ENCODE data around the gene FAM168B. TPM values are rescaled to one million over a fixed set of nuclear protein-coding genes. Genes with fewer than 3 reads are reported as not detected.

The FAM168B gene
- polyA plus RNA-seq, 1 of the 3 experiments (the other 2 are of a cell fraction) = 72.7 TPM

DNA sequence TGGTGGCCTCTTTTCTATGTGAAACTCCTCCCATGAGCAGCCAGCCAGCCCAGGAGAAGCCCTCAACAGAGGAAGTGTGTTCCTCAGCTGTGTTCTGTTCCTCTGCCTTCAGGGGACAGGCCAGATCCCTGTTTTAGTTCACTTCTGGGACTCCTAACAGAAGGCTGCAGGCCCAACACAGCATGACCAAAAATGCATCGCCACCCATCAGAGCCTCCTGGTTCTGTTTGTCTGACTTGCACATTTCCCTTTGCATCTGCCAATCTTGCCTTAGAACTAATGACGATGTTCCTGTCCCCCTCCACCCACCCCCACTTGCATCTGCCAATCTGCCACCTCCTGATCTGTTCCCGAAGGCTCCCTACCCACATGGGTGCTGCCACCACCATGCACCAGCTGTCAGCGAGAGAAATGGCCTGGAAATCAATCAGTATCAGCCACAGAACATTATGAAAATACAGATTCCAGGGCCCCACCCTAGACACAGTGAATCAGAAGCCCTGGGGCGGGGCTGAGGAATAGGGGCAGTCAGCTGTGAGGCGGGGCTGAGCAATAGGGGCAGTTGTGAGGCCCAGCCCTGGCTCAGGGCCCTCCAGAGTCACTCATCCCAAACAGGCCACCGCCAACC is 51.0 kb downstream of the FAM168B start:
- WGBS (ENCODE audit: low lambda C conversion rate) = 94% methylated on average over 6 of the region's 7 CpGs
- Histone ChIP-seq H3K9me2 (no peaks in the 10 kb centered on the region), H3K27ac (ENCODE audit: low read depth in 2 of 2, low read length in 1 of 2) (no peak overlapping the region), H3K36me3 (replicated peaks in 1 of 2; ENCODE audit: control insufficient read depth in 1 of 2, insufficient read depth in 2 of 2, low read length in 1 of 2) (peaks cover 0 to 13% of the 10 kb centered on the region in 2 experiments), H2AFZ (ENCODE audit: low read depth) (no peak overlapping the region), H3F3A (replicated peaks; ENCODE audit: insufficient read depth) (no peaks in the 10 kb centered on the region), H3K4me3 (ENCODE audit: low read depth in 2 of 2, low read length in 1 of 2) (no peak overlapping the region), H3K4me2 (no peak overlapping the region), H3K4me1 (ENCODE audit: control insufficient read depth in 1 of 2, insufficient read depth in 2 of 2, low read depth in 1 of 2, low read length in 1 of 2) (peaks cover 0 to 44% of the 10 kb centered on the region in 2 experiments; a peak in 1 of 4 replicates), H3K9ac (no peak overlapping the region), H3K79me2 (ENCODE audit: insufficient read depth) (no peaks in the 10 kb centered on the region), H3K27me3 (ENCODE audit: insufficient read depth) (no peaks in the 10 kb centered on the region), H4K20me1 (ENCODE audit: insufficient read depth) (peaks cover 2% of the 10 kb centered on the region), H3K9me3 (no peaks in the 10 kb centered on the region)
- TF ChIP-seq FOSL2 (IDR thresholded peaks at IDR 0.05; ENCODE audit: borderline replicate concordance, low read depth) = no peak
- no peak for TF ChIP-seq TCF12 (IDR thresholded peaks at IDR 0.05)
- TF ChIP-seq TAF1 (IDR thresholded peaks at IDR 0.05; ENCODE audit: borderline replicate concordance, low read depth, low read length) = no peak
- no peak for TF ChIP-seq GABPA (IDR thresholded peaks at IDR 0.05; ENCODE audit: low read depth)
- TF ChIP-seq NFIC (IDR thresholded peaks at IDR 0.05; ENCODE audit: borderline replicate concordance) = no peak
- no peak for TF ChIP-seq MXI1 (IDR thresholded peaks at IDR 0.05; ENCODE audit: low read depth, low read length)
- TF ChIP-seq MEF2A (IDR thresholded peaks at IDR 0.05; ENCODE audit: borderline replicate concordance, low read depth) = no peak
- TF ChIP-seq, protein P1, sequence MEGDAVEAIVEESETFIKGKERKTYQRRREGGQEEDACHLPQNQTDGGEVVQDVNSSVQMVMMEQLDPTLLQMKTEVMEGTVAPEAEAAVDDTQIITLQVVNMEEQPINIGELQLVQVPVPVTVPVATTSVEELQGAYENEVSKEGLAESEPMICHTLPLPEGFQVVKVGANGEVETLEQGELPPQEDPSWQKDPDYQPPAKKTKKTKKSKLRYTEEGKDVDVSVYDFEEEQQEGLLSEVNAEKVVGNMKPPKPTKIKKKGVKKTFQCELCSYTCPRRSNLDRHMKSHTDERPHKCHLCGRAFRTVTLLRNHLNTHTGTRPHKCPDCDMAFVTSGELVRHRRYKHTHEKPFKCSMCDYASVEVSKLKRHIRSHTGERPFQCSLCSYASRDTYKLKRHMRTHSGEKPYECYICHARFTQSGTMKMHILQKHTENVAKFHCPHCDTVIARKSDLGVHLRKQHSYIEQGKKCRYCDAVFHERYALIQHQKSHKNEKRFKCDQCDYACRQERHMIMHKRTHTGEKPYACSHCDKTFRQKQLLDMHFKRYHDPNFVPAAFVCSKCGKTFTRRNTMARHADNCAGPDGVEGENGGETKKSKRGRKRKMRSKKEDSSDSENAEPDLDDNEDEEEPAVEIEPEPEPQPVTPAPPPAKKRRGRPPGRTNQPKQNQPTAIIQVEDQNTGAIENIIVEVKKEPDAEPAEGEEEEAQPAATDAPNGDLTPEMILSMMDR (IDR thresholded peaks at IDR 0.05) = no peak
- TF ChIP-seq RXRA (IDR thresholded peaks at IDR 0.05; ENCODE audit: borderline replicate concordance, low read depth) = no peak
- TF ChIP-seq MAX (IDR thresholded peaks at IDR 0.05; ENCODE audit: low read depth) = no peak
- no peak for TF ChIP-seq NRF1 (IDR thresholded peaks at IDR 0.05; ENCODE audit: low read depth, low read length)
- no peak for TF ChIP-seq ELF1 (IDR thresholded peaks at IDR 0.05)
- TF ChIP-seq IRF3 (IDR thresholded peaks at IDR 0.05; ENCODE audit: low read depth, low read length) = no peak
- POLR2A ChIA-PET = no interaction called here
- CTCF ChIA-PET = interaction anchor here (1.1 kb wide), 1 partner anchor 451 kb away, joined by 3 read pairs; no protein-coding TSS in a partner anchor
- DNase-seq = peak; percentile 42

Data from SK-N-SH (cell line).